H1 (cell line): ENCODE results near the gene LRRC25. TPM values are rescaled to one million over a fixed set of nuclear protein-coding genes. Genes with fewer than 3 reads are reported as not detected.

Experiments
- ATF2 ChIP-seq: IDR thresholded peaks from 2 replicates; pipeline ENCODE4 v1.6.1; 2012; ENCODE audit warnings: low read length, inconsistent platforms
- BACH1 ChIP-seq: IDR thresholded peaks from 2 replicates; pipeline ENCODE4 v1.6.1; 2012; ENCODE audit warnings: low read length, improper control_type of control experiment
- BRCA1 ChIP-seq: IDR thresholded peaks from 2 replicates; pipeline ENCODE4 v1.6.1; 2012; ENCODE audit warnings: low read depth, low read length, improper control_type of control experiment
- CHD2 ChIP-seq: IDR thresholded peaks from 2 replicates; pipeline ENCODE4 v1.6.1; 2012; ENCODE audit warnings: low read length, improper control_type of control experiment
- CREB1 ChIP-seq: IDR thresholded peaks from 2 replicates; pipeline ENCODE4 v1.6.1; 2012; ENCODE audit warnings: inconsistent platforms
- EP300 ChIP-seq, 2 experiments: IDR thresholded peaks; 1 replicate in 1 of 2; 2 replicates in 1 of 2; pipeline ENCODE4 v1.6.1; 2011 to 2012; ENCODE audit warnings: low read depth in 2 of 2, low read length in 2 of 2, mild to moderate bottlenecking in 2 of 2, borderline replicate concordance in 1 of 2, inconsistent platforms in 1 of 2, moderate library complexity in 1 of 2
- GABPA ChIP-seq: IDR thresholded peaks from 2 replicates; pipeline ENCODE4 v1.6.1; 2011; ENCODE audit warnings: mild to moderate bottlenecking, low read length, moderate library complexity, borderline replicate concordance; ENCODE audit not compliant: insufficient read depth
- HDAC6 ChIP-seq: IDR thresholded peaks from one replicate; pipeline ENCODE4 v1.7.1; 2012; ENCODE audit warnings: low read depth, mild to moderate bottlenecking, inconsistent platforms, low read length, moderate library complexity
- JUN ChIP-seq: IDR thresholded peaks from 2 replicates; pipeline ENCODE4 v1.6.1; 2011; ENCODE audit warnings: low read depth, mild to moderate bottlenecking, improper control_type of control experiment, low read length
- KDM1A ChIP-seq: fragments of 200-600, 300-600 bp; sonication (generic); IDR thresholded peaks from 2 replicates; pipeline ENCODE4 v1.7.1; 2016; ENCODE audit warnings: mild to moderate bottlenecking, low read length, borderline replicate concordance
- PHF8 ChIP-seq: fragments of 200-600 bp; sonication (generic); conservative IDR thresholded peaks from 2 replicates; pipeline ENCODE4 v1.7.1; 2012; ENCODE audit warnings: low read depth, mild to moderate bottlenecking, inconsistent platforms, low read length, moderate library complexity
- POU5F1 ChIP-seq: IDR thresholded peaks from 2 replicates; pipeline ENCODE4 v1.6.1; 2011; ENCODE audit warnings: low read depth, mild to moderate bottlenecking, low read length, moderate library complexity
- RAD21 ChIP-seq, 2 experiments: IDR thresholded peaks in 1 of 2; conservative IDR thresholded peaks in 1 of 2; 2 replicates each; pipeline ENCODE4 v1.6.1; 2011; ENCODE audit warnings: low read depth in 2 of 2, low read length in 2 of 2, improper control_type of control experiment in 1 of 2, inconsistent platforms in 1 of 2, mild to moderate bottlenecking in 1 of 2, moderate library complexity in 1 of 2
- RBBP5 ChIP-seq: IDR thresholded peaks from 2 replicates; pipeline ENCODE4 v1.7.1; 2012; ENCODE audit warnings: low read depth, mild to moderate bottlenecking, inconsistent platforms, low read length, moderate library complexity, borderline replicate concordance
- RXRA ChIP-seq: IDR thresholded peaks from 2 replicates; pipeline ENCODE4 v1.6.1; 2011; ENCODE audit warnings: low read depth, mild to moderate bottlenecking, low read length, moderate library complexity; ENCODE audit not compliant: insufficient read depth
- SAP30 ChIP-seq: fragments of 300-600 bp; sonication (generic); IDR thresholded peaks from 2 replicates; pipeline ENCODE4 v1.7.1; 2012; ENCODE audit warnings: low read length, moderate library complexity, mild to moderate bottlenecking, inconsistent platforms; ENCODE audit not compliant: insufficient read depth, insufficient replicate concordance
- SIN3A ChIP-seq, 2 experiments: IDR thresholded peaks in 1 of 2; conservative IDR thresholded peaks in 1 of 2; 2 replicates each; pipeline ENCODE4 v1.6.1; 2011 to 2012; ENCODE audit warnings: low read length in 2 of 2, improper control_type of control experiment in 1 of 2, low read depth in 1 of 2, mild to moderate bottlenecking in 1 of 2
- SIRT6 ChIP-seq: IDR thresholded peaks from one replicate; pipeline ENCODE4 v1.7.1; 2012; ENCODE audit warnings: low read length, inconsistent platforms
- SRF ChIP-seq: IDR thresholded peaks from 2 replicates; pipeline ENCODE4 v1.6.1; 2011; ENCODE audit warnings: mild to moderate bottlenecking, low read depth, low read length, moderate library complexity
- TBP ChIP-seq: IDR thresholded peaks from 2 replicates; pipeline ENCODE4 v1.6.1; 2011; ENCODE audit warnings: low read depth, low read length, improper control_type of control experiment
- TCF12 ChIP-seq: IDR thresholded peaks from 2 replicates; pipeline ENCODE4 v1.6.1; 2011; ENCODE audit warnings: low read depth, mild to moderate bottlenecking, low read length
- TEAD4 ChIP-seq: IDR thresholded peaks from 2 replicates; pipeline ENCODE4 v1.6.1; 2012; ENCODE audit warnings: low read depth, low read length, inconsistent platforms, mixed read lengths
- YY1 ChIP-seq: IDR thresholded peaks from 2 replicates; pipeline ENCODE4 v1.6.1; 2011; ENCODE audit warnings: low read depth, mild to moderate bottlenecking, low read length
- polyA plus RNA-seq, 7 experiments: library from polyadenylated mRNA; depleted of rRNA in 3 of 7; stranded (reverse) in 5 of 7; unstranded in 2 of 7; fragments of >200 nt in 5 of 7; fragments of 200-250 nt in 2 of 7; gene quantifications; 1 replicate in 5 of 7; 2 replicates in 1 of 7; 4 replicates in 1 of 7; pipeline versions ENCODE4 v1.2.1 to v1.2.3, GENCODE V29; 2011 to 2013; ENCODE audit warnings: missing spikeins in 2 of 7, mixed read lengths in 2 of 7
- total RNA-seq: library from RNA; stranded (reverse); fragmentation: NEBNext Ultra II Directional; extraction: Animal tissue kit (Norgen Biotek cat#: 25700); gene quantifications from 2 replicates; pipeline ENCODE4 v1.2.1, GENCODE V29; 2021

The LRRC25 gene
- total and polyA plus RNA-seq, 2 of the 8 experiments (the other 6 are each of a cell fraction or from before 2014, with no cell fraction given): 0.20 to 0.41 TPM

GRCh38 chr19:18346091-18346490 lies 51.3 kb downstream of the LRRC25 start (continued):
- TF ChIP-seq TEAD4 (no peak; the same call in 1 of the 2 replicates), JUN (no peak), ATF2 (no peak), SAP30 (no peak), TBP (no peak), GABPA (0 out of 2 replicates have a peak, but pooled peaks have one; percentile 55), BRCA1 (no peak), HDAC6 (no peak), KDM1A (no peak), PHF8 (no peak), SIRT6 (no peak), CHD2 (no peak), RBBP5 (no peak), CREB1 (peak; percentile 32; the same call in 1 of the 2 replicates), RXRA (no peak), SRF (no peak; the same call in 1 of the 2 replicates), POU5F1 (no peak), EP300 (IDR thresholded peaks at IDR 0.05; ENCODE audit: borderline replicate concordance in 1 of 2, low read depth in 2 of 2, low read length in 2 of 2) (peak in 1 of 2 experiments; percentile 79; a peak in 1 of 3 replicates), BACH1 (no peak), RAD21 (IDR thresholded peaks at IDR 0.05 in 1 of 2, conservative IDR thresholded peaks at IDR 0.05 in 1 of 2; ENCODE audit: low read depth in 2 of 2, low read length in 2 of 2) (no peak; a peak in 1 of 4 replicates), YY1 (peak; percentile 26; the same call in 1 of the 2 replicates), SIN3A (conservative IDR thresholded peaks at IDR 0.05 in 1 of 2, IDR thresholded peaks at IDR 0.05 in 1 of 2; ENCODE audit: low read depth in 1 of 2, low read length in 2 of 2) (no peak), TCF12 (0 out of 2 replicates have a peak, but pooled peaks have one; percentile 39)
